ENCODE measurements around the gene RRAGA. TPM values are rescaled to one million over a fixed set of nuclear protein-coding genes. Genes with fewer than 3 reads are reported as not detected.
A peak's percentile ranks its signal among the peaks of the same experiment; 100 is the strongest.

RRAGA gene
- total and polyA plus RNA-seq, 2 donors (not counting 3 experiments of a cell fraction or from before 2014, with no cell fraction given): 81.2 to 88.3 TPM

- ChIA-PET POLR2A (no interaction called here), CTCF (interaction anchor here (1.2 to 4.6 kb wide), 4 partner anchors 23 to 414 kb away, joined by 4 to 82 read pairs (median 22); no protein-coding TSS in a partner anchor)
- dilution Hi-C loops (cut with MboI; ENCODE audit: extremely low pct_ligation_motif_present, low sequenced_read_pairs): no loop called here
- Histone ChIP-seq H3K4me3 (replicated peaks in 1 of 3; ENCODE audit: insufficient read depth in 1 of 3, low read depth in 1 of 3, low read length in 3 of 3) (peak overlapping the region; percentile 48 to 76 (median 53)), H3K9ac (replicated peaks; ENCODE audit: extremely low read depth, insufficient read depth, low read length) (peak overlapping the region; percentile 83), H3K27me3 (ENCODE audit: control insufficient read depth in 2 of 2, insufficient read depth in 2 of 2, low read length in 2 of 2) (no peaks in the 10 kb centered on the region), H2AFZ (ENCODE audit: low read depth, low read length) (no peak overlapping the region), H3K9me3 (replicated peaks; ENCODE audit: control insufficient read depth, insufficient read depth, low read length) (no peaks in the 10 kb centered on the region), H3K4me2 (ENCODE audit: insufficient read depth, low read length) (peak overlapping the region; percentile 73), H3K27ac (ENCODE audit: insufficient read depth, low read depth, low read length) (no peak overlapping the region), H3K36me3 (ENCODE audit: control insufficient read depth in 2 of 2, extremely low read depth in 1 of 2, insufficient read depth in 2 of 2, low read length in 2 of 2) (no peaks in the 10 kb centered on the region), H4K20me1 (replicated peaks; ENCODE audit: control insufficient read depth, extremely low read depth, insufficient read depth, low read length) (no peaks in the 10 kb centered on the region), H3K4me1 (ENCODE audit: control insufficient read depth, extremely low read depth, insufficient read depth, low read length) (peaks cover 16% of the 10 kb centered on the region), H3K79me2 (ENCODE audit: control insufficient read depth, insufficient read depth, low read length) (peaks cover 23% of the 10 kb centered on the region), H3K9me1 (replicated peaks; ENCODE audit: control insufficient read depth, extremely low read depth, insufficient read depth, low read length) (no peaks in the 10 kb centered on the region)
- intact Hi-C loops (cut with micrococcal nuclease): no loop called here
- TF ChIP-seq EZH2 (IDR thresholded peaks at IDR 0.05; ENCODE audit: borderline replicate concordance, low read depth, low read length, severe bottlenecking) (no peak), FOS (IDR thresholded peaks at IDR 0.05; ENCODE audit: borderline replicate concordance, insufficient read depth, low read length) (no peak), CTCF (IDR thresholded peaks at IDR 0.05; ENCODE audit: extremely low read depth in 1 of 2, insufficient read depth in 1 of 2, low read depth in 1 of 2, low read length in 2 of 2) (no peak), MYC (IDR thresholded peaks at IDR 0.05; ENCODE audit: low read depth, low read length) (no peak), GATA2 (IDR thresholded peaks at IDR 0.05; ENCODE audit: insufficient read depth, insufficient read length, low read depth, low read length) (no peak), JUN (IDR thresholded peaks at IDR 0.05; ENCODE audit: borderline replicate concordance, insufficient read depth, insufficient read length, low read depth) (no peak), POLR2A (IDR thresholded peaks at IDR 0.05; ENCODE audit: low read depth, low read length) (no peak), POLR2AphosphoS5 (IDR thresholded peaks at IDR 0.05; ENCODE audit: insufficient read depth, low read depth, low read length) (no peak)
- TF ChIP-seq, protein P1, sequence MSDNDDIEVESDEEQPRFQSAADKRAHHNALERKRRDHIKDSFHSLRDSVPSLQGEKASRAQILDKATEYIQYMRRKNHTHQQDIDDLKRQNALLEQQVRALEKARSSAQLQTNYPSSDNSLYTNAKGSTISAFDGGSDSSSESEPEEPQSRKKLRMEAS (IDR thresholded peaks at IDR 0.05; ENCODE audit: insufficient read depth, insufficient read length): no peak
- BruUV-seq (replicated peaks): no TSS peak
- FAIRE-seq (no peak), DNase-seq (ENCODE audit: low read depth, low spot score) (peak; percentile 17)
Observed at GRCh38 chr9:19050637-19051591, 1.7 kb downstream of the RRAGA start.
